ENCODE data around the gene GALR2.
"Not testable (repeated sequence)": the region's sequence is repeated elsewhere in the genome, so short reads cannot be mapped to it uniquely, and the experiment has no call there.

GALR2 gene

DNA sequence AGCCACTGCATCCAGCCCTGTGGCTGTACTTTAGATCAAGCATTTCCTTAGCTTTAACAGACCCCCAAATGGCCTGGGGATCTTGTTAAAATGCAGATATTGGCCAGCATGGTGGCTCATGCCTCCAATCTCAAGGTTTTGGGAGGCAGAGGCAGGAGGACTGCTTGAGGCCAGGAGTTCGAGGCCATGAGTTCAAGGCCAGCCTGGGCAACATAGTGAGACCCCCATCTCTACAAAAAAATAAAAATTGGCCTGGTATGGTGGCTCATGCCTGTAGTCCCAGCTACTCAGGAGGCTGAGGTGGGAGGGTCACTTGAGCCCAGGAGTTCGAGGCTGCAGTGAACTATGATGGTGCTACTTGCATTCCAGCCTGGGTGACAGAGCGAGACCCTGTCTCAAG is 31.7 kb upstream of the GALR2 start:
- H3K9me3 Mint-ChIP-seq, H3K4me1 Mint-ChIP-seq, H3K27ac Mint-ChIP-seq, DNase-seq, H3K4me3 Mint-ChIP-seq, H3K27me3 Mint-ChIP-seq: not testable (repeated sequence)
- peaks cover 68% of the 10 kb centered on the region for H3K36me3 Mint-ChIP-seq
- CTCF ChIA-PET = interaction anchor here (0.6 kb wide), 1 partner anchor 169 kb away, joined by 3 read pairs; no protein-coding TSS in a partner anchor

DNA sequence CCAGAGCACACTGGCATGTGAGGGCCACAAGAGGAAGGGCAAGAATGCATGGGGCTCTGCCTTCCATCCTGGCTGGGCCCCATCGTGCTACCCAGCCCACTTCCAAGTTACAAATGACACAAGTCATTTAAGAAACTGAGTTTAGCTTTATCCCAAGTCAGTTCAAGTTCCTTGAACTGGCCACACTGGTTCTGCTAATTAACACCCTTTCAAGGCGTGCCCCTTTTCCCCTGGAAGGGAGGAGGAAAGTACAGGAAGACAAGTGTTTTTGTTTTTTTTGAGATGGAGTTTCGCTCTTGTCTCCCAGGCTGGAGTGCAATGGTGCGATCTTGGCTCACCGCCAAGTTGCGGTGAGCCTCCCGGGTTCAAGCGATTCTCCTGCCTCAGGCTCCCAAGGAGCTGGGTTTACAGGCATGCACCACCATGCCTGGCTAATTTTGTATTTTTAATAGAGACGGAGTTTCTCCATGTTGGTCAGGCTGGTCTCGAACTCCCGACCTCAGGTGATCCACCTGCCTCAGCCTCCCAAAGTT is 30.0 kb upstream of the GALR2 start:
- H3K27ac Mint-ChIP-seq, H3K4me1 Mint-ChIP-seq, H3K9me3 Mint-ChIP-seq, H3K27me3 Mint-ChIP-seq, CTCF ChIA-PET, H3K4me3 Mint-ChIP-seq, DNase-seq: not testable (repeated sequence)
- H3K36me3 Mint-ChIP-seq = peaks cover 67% of the 10 kb centered on the region

DNA sequence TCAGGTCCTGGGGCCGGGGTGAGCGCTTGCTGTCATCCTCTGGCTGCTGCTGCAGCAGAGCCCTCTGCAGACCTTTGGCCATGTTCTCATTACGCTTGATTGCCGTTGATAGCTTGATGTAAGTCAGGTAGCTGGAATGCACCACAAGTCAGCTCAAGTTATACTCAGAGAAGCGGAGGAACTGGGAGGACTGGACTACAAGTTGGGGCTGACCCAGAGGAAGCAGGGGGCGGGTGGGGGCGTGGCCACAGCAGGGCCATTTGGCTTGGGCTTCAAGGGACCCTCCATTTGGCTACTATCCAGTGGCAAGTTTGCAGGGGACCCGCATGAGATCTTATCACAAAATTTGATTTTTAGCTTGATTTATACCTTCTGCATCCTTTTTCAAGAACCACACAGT is 28.5 kb upstream of the GALR2 start:
- Mint-ChIP-seq H3K4me3 (no peak overlapping the region), H3K4me1 (no peaks in the 10 kb centered on the region), H3K9me3 (no peaks in the 10 kb centered on the region), H3K27ac (no peak overlapping the region), H3K27me3 (no peaks in the 10 kb centered on the region), H3K36me3 (peaks cover 66% of the 10 kb centered on the region)
- DNase-seq = no peak
- CTCF ChIA-PET = interaction anchor here (1.4 to 1.8 kb wide), 2 partner anchors 15 to 32 kb away, joined by 3 to 5 read pairs; no protein-coding TSS in a partner anchor

DNA sequence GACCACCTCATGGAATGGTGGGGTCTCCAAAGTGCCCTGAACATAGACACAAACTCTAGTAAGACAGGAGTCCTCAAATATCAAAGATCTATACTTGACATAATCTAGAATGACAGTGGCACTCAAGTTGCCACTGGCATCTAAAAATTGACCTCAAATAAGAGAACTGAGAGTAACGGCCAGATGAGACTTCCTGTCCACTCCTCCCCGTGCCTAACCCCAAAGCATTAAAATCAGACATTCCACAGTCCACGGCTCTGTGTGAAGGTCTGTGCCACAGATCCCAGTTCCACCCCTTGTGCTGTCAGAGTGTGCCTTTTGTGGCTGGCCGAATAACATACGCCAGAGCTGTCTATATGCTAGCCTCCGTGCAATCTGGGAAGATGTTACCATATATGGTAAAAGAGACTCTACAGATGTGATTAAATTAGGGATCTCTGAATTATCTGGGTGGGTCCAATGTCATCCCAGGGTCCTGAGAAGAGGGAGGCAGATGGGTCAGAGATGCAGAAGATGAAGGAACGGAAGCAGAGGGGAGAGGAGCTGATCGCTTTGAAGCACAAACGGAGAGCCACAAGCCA is 26.5 kb upstream of the GALR2 start:
- DNase-seq = no peak
- Mint-ChIP-seq H3K27ac (no peak overlapping the region), H3K4me3 (no peak overlapping the region), H3K4me1 (no peaks in the 10 kb centered on the region), H3K27me3 (no peaks in the 10 kb centered on the region), H3K9me3 (no peaks in the 10 kb centered on the region), H3K36me3 (peaks cover 66% of the 10 kb centered on the region)
- CTCF ChIA-PET = interaction anchor here (0.7 to 1.7 kb wide), 2 partner anchors 34 to 310 kb away, joined by 3 to 6 read pairs; no protein-coding TSS in a partner anchor

DNA sequence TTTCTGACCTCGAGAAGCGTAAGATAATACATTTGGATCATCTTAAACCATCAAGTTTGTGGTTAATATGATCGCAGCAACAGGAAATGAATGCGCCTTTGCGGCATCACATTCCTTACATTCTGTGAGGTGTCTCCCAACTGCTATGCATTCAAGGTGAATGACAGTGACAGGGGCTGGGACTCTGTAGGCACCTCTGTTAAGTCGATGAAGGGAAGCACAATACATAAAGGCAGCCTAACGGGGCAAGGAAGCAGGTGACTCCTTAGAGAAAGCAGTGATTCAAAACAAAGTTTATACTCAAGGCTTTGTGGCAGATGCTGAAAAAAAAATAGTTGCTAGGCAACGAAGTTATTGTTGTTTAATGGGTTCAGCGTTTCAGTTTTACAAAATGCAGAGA is 25.9 kb upstream of the GALR2 start:
- H3K36me3 Mint-ChIP-seq = peaks cover 63% of the 10 kb centered on the region
- H3K4me1 Mint-ChIP-seq = no peaks in the 10 kb centered on the region
- H3K27ac Mint-ChIP-seq = no peak overlapping the region
- DNase-seq = no peak
- no peaks in the 10 kb centered on the region for H3K27me3 Mint-ChIP-seq
- CTCF ChIA-PET = interaction anchor here (1.7 kb wide), 1 partner anchor 35 kb away, joined by 6 read pairs; no protein-coding TSS in a partner anchor
- H3K9me3 Mint-ChIP-seq = no peaks in the 10 kb centered on the region
- H3K4me3 Mint-ChIP-seq = no peak overlapping the region

DNA sequence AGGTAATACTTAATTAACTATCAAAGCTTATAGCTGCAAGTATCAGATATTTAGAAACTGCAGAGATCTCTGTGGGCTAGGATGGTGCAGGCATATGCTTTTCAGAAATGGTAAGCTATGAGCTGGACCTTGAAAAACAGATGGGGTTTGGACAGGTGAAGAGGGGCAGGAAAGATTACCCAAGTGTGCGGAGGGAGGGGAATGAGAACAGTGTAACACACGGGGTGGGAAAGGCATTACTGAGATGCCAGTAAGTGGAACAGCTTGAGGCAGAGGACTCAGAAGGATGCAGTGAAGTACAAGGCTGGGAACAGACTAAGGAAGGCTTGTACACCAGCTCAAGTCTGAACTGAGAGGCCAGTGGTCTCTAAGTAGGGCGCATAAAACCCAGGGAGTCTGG is 25.3 kb upstream of the GALR2 start:
- Mint-ChIP-seq H3K4me1 (no peaks in the 10 kb centered on the region), H3K27me3 (no peaks in the 10 kb centered on the region), H3K36me3 (peaks cover 63% of the 10 kb centered on the region), H3K4me3 (no peak overlapping the region), H3K27ac (no peak overlapping the region), H3K9me3 (no peaks in the 10 kb centered on the region)
- DNase-seq = no peak
- CTCF ChIA-PET = interaction anchor here (1.7 kb wide), 1 partner anchor 35 kb away, joined by 6 read pairs; no protein-coding TSS in a partner anchor

DNA sequence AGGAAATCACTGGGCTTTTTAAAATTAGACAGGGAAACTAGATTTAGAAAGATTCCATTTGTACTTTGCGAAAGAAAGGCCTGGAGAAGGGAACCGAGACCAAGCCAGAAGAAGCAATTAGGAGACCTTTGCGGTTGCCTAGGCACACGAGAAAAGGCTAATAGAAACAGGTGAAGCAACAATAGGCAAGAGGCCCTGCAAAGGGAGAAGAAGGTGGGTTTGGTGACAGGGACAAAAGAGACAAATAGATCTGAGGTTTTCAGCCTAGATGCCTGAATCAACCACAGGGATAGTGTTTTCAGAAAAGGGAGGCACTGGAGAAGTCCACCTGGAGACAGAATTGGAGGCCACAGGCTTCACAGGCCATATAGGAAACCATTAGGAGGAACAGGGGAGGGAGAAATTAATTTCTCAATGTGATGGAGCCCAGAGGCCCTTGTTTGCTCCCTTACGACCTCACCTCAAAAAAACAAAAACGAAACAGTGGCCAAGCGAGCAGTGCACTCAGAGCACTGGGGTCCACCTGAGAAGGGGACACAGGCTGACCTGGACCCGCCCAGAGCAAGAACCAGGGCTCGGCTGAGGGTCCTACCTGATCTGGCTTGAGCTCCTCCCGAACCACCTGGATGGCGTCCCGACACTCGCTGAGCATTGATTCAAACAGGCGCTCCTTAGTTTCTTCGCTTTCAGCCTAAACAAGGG is 24.6 kb upstream of the GALR2 start:
- H3K4me3 Mint-ChIP-seq = no peak overlapping the region
- CTCF ChIA-PET = interaction anchor here (0.9 to 1.7 kb wide), 3 partner anchors 36 to 288 kb away, joined by 3 to 6 read pairs (median 3); no protein-coding TSS in a partner anchor
- H3K4me1 Mint-ChIP-seq = no peaks in the 10 kb centered on the region
- no peaks in the 10 kb centered on the region for H3K27me3 Mint-ChIP-seq
- DNase-seq = no peak
- H3K36me3 Mint-ChIP-seq = peaks cover 56% of the 10 kb centered on the region
- no peaks in the 10 kb centered on the region for H3K9me3 Mint-ChIP-seq
- H3K27ac Mint-ChIP-seq = no peak overlapping the region

DNA sequence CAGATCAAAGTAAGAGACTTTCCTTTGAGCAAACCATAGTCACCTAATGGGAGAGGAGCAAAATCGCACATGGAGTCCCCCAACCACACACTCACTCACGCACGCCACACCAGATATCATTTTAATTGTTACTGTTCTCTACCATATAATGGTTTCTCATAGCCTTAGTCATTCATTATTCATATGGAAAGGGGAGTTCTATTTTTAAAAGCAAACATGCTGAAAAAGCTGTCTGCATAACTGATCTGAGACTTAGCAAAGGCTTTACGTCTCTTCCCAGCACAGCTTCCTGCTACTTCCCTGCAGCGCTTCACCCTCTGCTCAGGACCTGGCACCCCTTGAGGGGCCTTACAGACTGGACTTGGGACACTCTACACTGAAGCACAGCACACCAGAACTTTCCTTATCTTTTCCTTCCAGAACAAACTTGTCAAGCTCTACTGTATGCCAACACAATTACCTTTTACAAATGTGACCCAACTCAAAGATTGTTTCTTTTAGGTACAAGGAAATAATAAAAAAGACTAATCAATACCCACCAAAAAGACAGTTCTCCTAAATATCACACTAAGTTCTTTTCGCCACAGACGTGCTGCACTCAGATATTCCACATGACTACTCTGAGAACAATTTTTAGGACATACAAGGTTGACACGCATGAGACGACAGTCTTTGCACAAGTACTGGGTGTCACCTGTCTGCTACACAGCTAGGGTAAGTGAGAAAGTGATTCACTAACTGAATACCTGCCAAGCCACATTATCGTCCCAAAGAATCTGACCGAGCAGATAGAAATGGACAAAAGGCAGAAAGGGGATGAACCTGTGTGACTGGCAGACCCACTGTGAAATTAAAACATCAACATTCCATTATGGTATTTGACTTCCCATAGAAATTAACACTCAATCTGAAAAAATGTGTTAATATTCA is 23.8 kb upstream of the GALR2 start:
- DNase-seq = no peak
- peaks cover 52% of the 10 kb centered on the region for H3K36me3 Mint-ChIP-seq
- H3K27ac Mint-ChIP-seq = no peak overlapping the region
- H3K27me3 Mint-ChIP-seq = no peaks in the 10 kb centered on the region
- CTCF ChIA-PET = interaction anchor here (0.9 to 1.2 kb wide), 2 partner anchors 37 to 287 kb away, joined by 3 read pairs; no protein-coding TSS in a partner anchor
- H3K4me1 Mint-ChIP-seq = no peaks in the 10 kb centered on the region
- H3K9me3 Mint-ChIP-seq = no peaks in the 10 kb centered on the region
- H3K4me3 Mint-ChIP-seq = no peak overlapping the region

DNA sequence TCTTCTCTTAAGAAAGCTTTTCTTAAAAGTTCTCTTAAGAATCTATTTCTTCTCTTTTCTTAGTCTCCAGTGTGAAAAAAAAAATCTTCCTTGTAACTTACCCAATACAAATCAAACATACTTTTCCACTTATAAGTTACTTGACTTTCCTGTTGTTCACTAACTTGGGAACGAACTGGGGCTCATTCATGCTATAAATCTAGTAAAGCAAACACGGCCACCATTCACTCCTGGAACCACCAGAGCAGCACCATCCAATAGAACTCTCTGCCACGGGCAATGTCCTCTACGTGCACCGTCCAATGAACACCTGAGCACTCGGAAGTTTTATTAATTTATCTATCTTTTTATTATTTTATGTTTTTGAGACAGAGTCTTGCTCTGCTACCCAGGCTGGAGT is 23.0 kb upstream of the GALR2 start:
- peaks cover 52% of the 10 kb centered on the region for H3K36me3 Mint-ChIP-seq
- H3K4me1 Mint-ChIP-seq = no peaks in the 10 kb centered on the region
- H3K9me3 Mint-ChIP-seq = no peaks in the 10 kb centered on the region
- no peaks in the 10 kb centered on the region for H3K27me3 Mint-ChIP-seq
- DNase-seq = no peak
- H3K27ac Mint-ChIP-seq = no peak overlapping the region
- H3K4me3 Mint-ChIP-seq = no peak overlapping the region
- CTCF ChIA-PET = no interaction called here

DNA sequence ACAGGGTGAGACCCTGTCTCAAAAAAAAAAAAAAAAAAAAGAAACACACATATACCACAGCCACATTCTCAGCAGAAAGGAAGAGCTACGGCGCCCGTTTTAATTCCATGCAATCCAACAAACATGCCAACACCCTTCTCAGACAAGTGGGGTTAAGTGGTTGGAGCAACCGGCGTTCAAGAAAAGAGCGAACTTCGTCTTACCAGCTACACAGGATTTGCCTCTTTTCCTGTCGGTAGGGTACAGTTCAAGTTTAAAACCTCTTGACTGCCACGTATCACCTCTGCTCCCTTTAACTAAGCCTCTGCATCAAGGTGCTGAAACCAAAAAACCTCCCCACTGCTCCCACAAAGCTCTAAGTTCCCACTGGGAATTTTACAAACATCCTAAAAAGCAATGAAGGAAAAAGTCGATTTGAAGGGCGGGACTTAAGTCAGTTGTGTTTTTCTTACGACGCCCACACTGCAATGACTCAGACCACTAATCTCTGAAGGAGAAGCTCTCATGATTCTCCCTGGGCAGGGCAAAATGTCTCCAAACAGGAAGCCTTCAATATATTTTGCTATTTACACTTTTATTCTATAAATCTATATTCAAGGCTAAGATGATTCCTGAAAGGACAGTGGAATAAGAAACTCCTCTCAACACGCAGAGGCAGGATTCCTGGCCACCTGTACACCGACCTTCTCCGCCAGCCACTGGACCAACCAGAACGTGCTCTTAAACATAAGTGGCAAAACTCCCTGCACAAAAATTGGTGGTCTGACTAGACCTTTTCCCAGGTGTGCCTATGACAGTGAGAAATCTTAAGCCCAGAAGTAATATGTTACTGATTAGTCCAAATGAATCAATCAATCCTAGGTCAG is 21.1 kb upstream of the GALR2 start:
- peaks cover 56% of the 10 kb centered on the region for H3K36me3 Mint-ChIP-seq

DNA sequence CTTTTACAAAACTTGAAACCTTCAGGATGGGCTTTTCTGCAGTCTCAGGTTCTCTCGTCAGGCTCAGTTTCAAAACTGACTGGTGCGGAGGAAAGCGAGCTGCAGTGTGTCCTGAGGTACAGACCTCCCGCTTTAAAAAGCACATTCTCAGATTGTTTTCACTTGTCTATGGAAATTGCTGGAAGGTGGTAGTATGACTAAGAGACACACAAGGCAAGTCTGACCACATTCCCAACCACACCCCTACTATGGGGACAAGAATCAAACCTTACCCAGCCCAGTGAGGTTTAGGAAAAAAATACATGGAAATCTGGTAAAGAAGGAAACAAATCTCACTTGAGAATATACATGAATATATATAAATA is 20.5 kb upstream of the GALR2 start:
- DNase-seq = no peak
- H3K36me3 Mint-ChIP-seq = peaks cover 56% of the 10 kb centered on the region
- CTCF ChIA-PET = interaction anchor here (0.6 to 0.9 kb wide), 2 partner anchors 25 to 245 kb away, joined by 3 read pairs; partner anchors contain the start of gene ZACN

More for the DNA sequence above, 21.1 kb upstream of the GALR2 start:
- no peaks in the 10 kb centered on the region for H3K9me3 Mint-ChIP-seq
- peak overlapping the region; percentile 25 for H3K27ac Mint-ChIP-seq
- no peaks in the 10 kb centered on the region for H3K27me3 Mint-ChIP-seq
- H3K4me1 Mint-ChIP-seq = no peaks in the 10 kb centered on the region
- H3K4me3 Mint-ChIP-seq = no peak overlapping the region
- no peak for DNase-seq
- CTCF ChIA-PET = interaction anchor here (0.6 to 0.9 kb wide), 2 partner anchors 25 to 246 kb away, joined by 3 read pairs; partner anchors contain the start of gene ZACN

DNA sequence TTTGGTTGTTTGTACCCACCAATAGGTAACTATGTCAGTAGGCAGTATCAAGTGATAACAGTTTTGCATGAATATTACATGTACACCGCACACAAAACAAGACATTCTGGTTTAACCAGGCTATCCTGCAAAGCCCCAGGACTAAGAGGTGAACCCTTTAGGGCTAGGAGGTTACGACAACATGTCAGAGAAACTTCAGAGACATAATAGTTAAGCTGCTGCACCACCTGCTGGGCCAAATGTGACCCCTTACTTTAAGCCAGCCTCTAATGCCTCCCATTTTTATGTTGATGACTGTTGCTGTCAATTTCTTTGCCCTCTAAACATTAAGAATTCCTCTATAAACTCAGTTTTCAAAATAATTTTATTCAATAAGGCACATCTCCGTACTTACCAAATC is 17.7 kb upstream of the GALR2 start:
- Mint-ChIP-seq H3K9me3 (no peaks in the 10 kb centered on the region), H3K36me3 (peaks cover 56% of the 10 kb centered on the region), H3K27ac (no peak overlapping the region), H3K4me3 (no peak overlapping the region), H3K27me3 (no peaks in the 10 kb centered on the region), H3K4me1 (no peaks in the 10 kb centered on the region)
- no peak for DNase-seq
- CTCF ChIA-PET = interaction anchor here (1.3 kb wide), 1 partner anchor 223 kb away, joined by 4 read pairs; no protein-coding TSS in a partner anchor

More for the DNA sequence above, 20.5 kb upstream of the GALR2 start:
- Mint-ChIP-seq H3K27ac (no peak overlapping the region), H3K9me3 (no peaks in the 10 kb centered on the region), H3K4me1 (no peaks in the 10 kb centered on the region), H3K4me3 (no peak overlapping the region), H3K27me3 (no peaks in the 10 kb centered on the region)

DNA sequence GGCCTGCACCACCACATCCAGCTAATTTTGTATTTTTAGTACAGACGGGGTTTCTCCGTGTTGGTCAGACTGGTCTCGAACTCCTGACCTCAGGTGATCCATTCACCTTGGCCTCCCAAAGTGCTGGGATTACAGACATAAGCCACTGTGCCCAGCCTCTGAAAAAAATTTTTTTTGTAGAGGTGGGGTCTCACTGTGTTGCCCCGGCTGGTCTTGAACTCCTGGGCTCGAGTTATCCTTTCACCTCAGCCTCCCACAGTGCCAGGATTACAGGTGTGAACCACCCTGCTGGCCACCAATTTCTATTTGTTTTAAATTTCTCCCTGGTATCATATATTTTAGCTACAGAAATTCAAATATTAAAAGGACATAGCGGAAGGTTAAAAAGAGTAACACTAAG is 16.3 kb upstream of the GALR2 start:
- not testable (repeated sequence) for H3K9me3 Mint-ChIP-seq, H3K27me3 Mint-ChIP-seq, DNase-seq, H3K27ac Mint-ChIP-seq, H3K4me3 Mint-ChIP-seq, H3K4me1 Mint-ChIP-seq
- CTCF ChIA-PET = interaction anchor here (1.9 kb wide), 1 partner anchor 44 kb away, joined by 6 read pairs; no protein-coding TSS in a partner anchor
- H3K36me3 Mint-ChIP-seq = peaks cover 60% of the 10 kb centered on the region

All from activated naive CD4-positive, alpha-beta T cell treated with anti-CD3 and anti-CD28 coated beads, Interleukin-2, amount 10 ng/mL, durations not matched to agents 7 days and 5 days (primary cell).